ENCODE measurements around the gene ZNF697. TPM values are rescaled to one million over a fixed set of nuclear protein-coding genes. Genes with fewer than 3 reads are reported as not detected.

The ZNF697 gene
- polyA plus RNA-seq, 1 donor (not counting 4 experiments of a cell fraction or from before 2014, with no cell fraction given) = 4.7 TPM

DNA sequence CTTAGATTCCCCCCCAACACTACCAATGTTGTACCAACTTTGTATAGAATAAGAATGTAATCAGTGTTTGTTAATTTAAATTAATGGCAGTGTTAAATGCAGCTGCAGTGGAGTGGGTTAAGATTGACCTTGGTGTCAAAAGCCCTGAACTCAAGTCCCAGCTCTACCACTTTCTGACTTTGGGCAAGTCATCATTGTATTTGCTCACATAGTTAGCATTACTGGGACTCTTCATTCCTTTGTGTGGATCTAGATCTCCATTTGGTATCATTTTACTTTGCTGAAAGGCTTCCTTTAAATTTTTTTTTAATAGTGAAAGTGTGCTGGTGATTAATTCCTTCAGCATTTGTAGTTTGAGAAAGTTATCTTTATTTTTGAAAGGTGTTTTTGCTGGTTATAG is 41.4 kb upstream of the ZNF697 start:
- TF ChIP-seq EZH2 (IDR thresholded peaks at IDR 0.05; ENCODE audit: low read length) = no peak
- TF ChIP-seq, protein P1, sequence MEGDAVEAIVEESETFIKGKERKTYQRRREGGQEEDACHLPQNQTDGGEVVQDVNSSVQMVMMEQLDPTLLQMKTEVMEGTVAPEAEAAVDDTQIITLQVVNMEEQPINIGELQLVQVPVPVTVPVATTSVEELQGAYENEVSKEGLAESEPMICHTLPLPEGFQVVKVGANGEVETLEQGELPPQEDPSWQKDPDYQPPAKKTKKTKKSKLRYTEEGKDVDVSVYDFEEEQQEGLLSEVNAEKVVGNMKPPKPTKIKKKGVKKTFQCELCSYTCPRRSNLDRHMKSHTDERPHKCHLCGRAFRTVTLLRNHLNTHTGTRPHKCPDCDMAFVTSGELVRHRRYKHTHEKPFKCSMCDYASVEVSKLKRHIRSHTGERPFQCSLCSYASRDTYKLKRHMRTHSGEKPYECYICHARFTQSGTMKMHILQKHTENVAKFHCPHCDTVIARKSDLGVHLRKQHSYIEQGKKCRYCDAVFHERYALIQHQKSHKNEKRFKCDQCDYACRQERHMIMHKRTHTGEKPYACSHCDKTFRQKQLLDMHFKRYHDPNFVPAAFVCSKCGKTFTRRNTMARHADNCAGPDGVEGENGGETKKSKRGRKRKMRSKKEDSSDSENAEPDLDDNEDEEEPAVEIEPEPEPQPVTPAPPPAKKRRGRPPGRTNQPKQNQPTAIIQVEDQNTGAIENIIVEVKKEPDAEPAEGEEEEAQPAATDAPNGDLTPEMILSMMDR (optimal IDR thresholded peaks at IDR 0.05 in 1 of 3, IDR thresholded peaks at IDR 0.05 in 1 of 3, conservative IDR thresholded peaks at IDR 0.05 in 1 of 3; ENCODE audit: extremely low read depth in 1 of 3, insufficient read depth in 2 of 3, low read length in 3 of 3) = no peak
- no peak for DNase-seq (ENCODE audit: low read depth, low spot score)

DNA sequence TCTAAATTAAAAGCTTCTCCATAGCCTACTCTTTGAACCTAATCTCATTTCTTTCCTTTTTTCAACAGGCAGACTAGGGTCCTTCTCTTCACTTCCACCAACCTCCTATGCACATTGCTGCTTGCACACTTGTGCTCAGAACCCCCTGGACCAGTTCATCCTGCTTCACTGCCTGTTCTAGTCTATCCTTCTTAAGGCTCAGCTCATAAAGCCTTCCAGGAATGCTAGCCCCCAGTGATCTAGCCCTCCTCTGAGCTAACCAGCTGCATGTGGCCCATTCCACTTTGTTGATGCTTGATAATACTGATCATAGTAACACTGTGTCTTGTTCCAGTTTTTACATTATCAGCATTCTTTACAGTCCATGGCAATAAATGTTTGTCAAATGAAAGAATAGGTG is 40.7 kb upstream of the ZNF697 start:
- no peak overlapping the region for H3K4me3 ChIP-seq (ENCODE audit: control insufficient read depth in 2 of 3, extremely low read depth in 1 of 3, insufficient read depth in 2 of 3, low read depth in 1 of 3, low read length in 3 of 3)
- dilution Hi-C loops (cut with MboI; ENCODE audit: extremely low pct_ligation_motif_present, low sequenced_read_pairs) = no loop called here
- H3K27ac ChIP-seq (ENCODE audit: control insufficient read depth, insufficient read depth, low read length) = no peak overlapping the region
- FAIRE-seq = no peak
- H3K79me2 ChIP-seq (ENCODE audit: control insufficient read depth, insufficient read depth, low read length) = no peaks in the 10 kb centered on the region
- no peak overlapping the region for H2AFZ ChIP-seq (ENCODE audit: control insufficient read depth, low read length)
- no peak overlapping the region for H3K9ac ChIP-seq (ENCODE audit: control insufficient read depth, extremely low read depth, insufficient read depth, low read length)
- H3K9me3 ChIP-seq (ENCODE audit: control insufficient read depth, low read depth, low read length) = no peaks in the 10 kb centered on the region
- no peak for DNase-seq (ENCODE audit: low read depth, low spot score)
- H4K20me1 ChIP-seq (ENCODE audit: control insufficient read depth, extremely low read depth, insufficient read depth, low read length) = no peaks in the 10 kb centered on the region
- TF ChIP-seq, protein P1 (optimal IDR thresholded peaks at IDR 0.05 in 1 of 3, IDR thresholded peaks at IDR 0.05 in 1 of 3, conservative IDR thresholded peaks at IDR 0.05 in 1 of 3; ENCODE audit: extremely low read depth in 1 of 3, insufficient read depth in 2 of 3, low read length in 3 of 3) = no peak
- no peak for TF ChIP-seq EZH2 (IDR thresholded peaks at IDR 0.05; ENCODE audit: low read length)
- H3K4me2 ChIP-seq (ENCODE audit: control insufficient read depth, extremely low read depth, insufficient read depth, low read depth, low read length) = no peak overlapping the region
- no peaks in the 10 kb centered on the region for H3K27me3 ChIP-seq (ENCODE audit: control insufficient read depth, extremely low read depth, insufficient read depth, low read length)
- H3K4me1 ChIP-seq (ENCODE audit: control insufficient read depth, extremely low read depth, insufficient read depth, low read length) = peaks cover 31% of the 10 kb centered on the region
- peaks cover 4% of the 10 kb centered on the region for H3K9me1 ChIP-seq (ENCODE audit: control insufficient read depth, extremely low read depth, insufficient read depth, low read length)
- H3K36me3 ChIP-seq (ENCODE audit: control insufficient read depth in 2 of 2, extremely low read depth in 1 of 2, insufficient read depth in 2 of 2, low read length in 2 of 2) = no peaks in the 10 kb centered on the region

More for the DNA sequence above, 41.4 kb upstream of the ZNF697 start:
- dilution Hi-C loops (cut with MboI; ENCODE audit: extremely low pct_ligation_motif_present, low sequenced_read_pairs) = no loop called here
- H3K36me3 ChIP-seq (ENCODE audit: control insufficient read depth in 2 of 2, extremely low read depth in 1 of 2, insufficient read depth in 2 of 2, low read length in 2 of 2) = no peaks in the 10 kb centered on the region
- H3K27me3 ChIP-seq (ENCODE audit: control insufficient read depth, extremely low read depth, insufficient read depth, low read length) = no peaks in the 10 kb centered on the region
- no peak overlapping the region for H3K27ac ChIP-seq (ENCODE audit: control insufficient read depth, insufficient read depth, low read length)
- no peaks in the 10 kb centered on the region for H3K9me3 ChIP-seq (ENCODE audit: control insufficient read depth, low read depth, low read length)
- H2AFZ ChIP-seq (ENCODE audit: control insufficient read depth, low read length) = no peak overlapping the region
- H3K4me2 ChIP-seq (ENCODE audit: control insufficient read depth, extremely low read depth, insufficient read depth, low read depth, low read length) = no peak overlapping the region
- FAIRE-seq = no peak
- no peaks in the 10 kb centered on the region for H3K79me2 ChIP-seq (ENCODE audit: control insufficient read depth, insufficient read depth, low read length)
- peaks cover 24% of the 10 kb centered on the region for H3K4me1 ChIP-seq (ENCODE audit: control insufficient read depth, extremely low read depth, insufficient read depth, low read length)
- no peaks in the 10 kb centered on the region for H4K20me1 ChIP-seq (ENCODE audit: control insufficient read depth, extremely low read depth, insufficient read depth, low read length)
- H3K9me1 ChIP-seq (ENCODE audit: control insufficient read depth, extremely low read depth, insufficient read depth, low read length) = peaks cover 4% of the 10 kb centered on the region
- H3K9ac ChIP-seq (ENCODE audit: control insufficient read depth, extremely low read depth, insufficient read depth, low read length) = no peak overlapping the region
- no peak overlapping the region for H3K4me3 ChIP-seq (ENCODE audit: control insufficient read depth in 2 of 3, extremely low read depth in 1 of 3, insufficient read depth in 2 of 3, low read depth in 1 of 3, low read length in 3 of 3)

Data from keratinocyte (primary cell).